BLaER1 (cell line): ENCODE results near the gene CCL15.

Experiments used
- H3K27ac ChIP-seq: shearing (Covaris generic); formaldehyde crosslinking; 2 replicates; pipeline ENCODE4 v1.8.1; 2022
- H3K27me3 ChIP-seq: shearing (Covaris generic); formaldehyde crosslinking; 2 replicates; pipeline ENCODE4 v1.8.1; 2022
- H3K36me3 ChIP-seq: shearing (Covaris generic); formaldehyde crosslinking; 2 replicates; pipeline ENCODE4 v1.8.1; 2022
- H3K4me1 ChIP-seq: shearing (Covaris generic); formaldehyde crosslinking; 2 replicates; pipeline ENCODE4 v1.8.1; 2022
- H3K4me2 ChIP-seq: shearing (Covaris generic); formaldehyde crosslinking; 2 replicates; pipeline ENCODE4 v1.8.1; 2022
- H3K4me3 ChIP-seq: shearing (Covaris generic); formaldehyde crosslinking; 2 replicates; pipeline ENCODE4 v1.8.1; 2022
- H3K9ac ChIP-seq: shearing (Covaris generic); formaldehyde crosslinking; 2 replicates; pipeline ENCODE4 v1.8.1; 2022
- H3K9me3 ChIP-seq: shearing (Covaris generic); formaldehyde crosslinking; 2 replicates; pipeline ENCODE4 v1.8.1; 2022
- H4K20me1 ChIP-seq: shearing (Covaris generic); formaldehyde crosslinking; 2 replicates; pipeline ENCODE4 v1.8.1; 2022
- Cebpa-rat ChIP-seq: shearing (Covaris generic); IDR thresholded peaks from 2 replicates; pipeline ENCODE4 v1.8.1; 2022

The CCL15 gene

DNA sequence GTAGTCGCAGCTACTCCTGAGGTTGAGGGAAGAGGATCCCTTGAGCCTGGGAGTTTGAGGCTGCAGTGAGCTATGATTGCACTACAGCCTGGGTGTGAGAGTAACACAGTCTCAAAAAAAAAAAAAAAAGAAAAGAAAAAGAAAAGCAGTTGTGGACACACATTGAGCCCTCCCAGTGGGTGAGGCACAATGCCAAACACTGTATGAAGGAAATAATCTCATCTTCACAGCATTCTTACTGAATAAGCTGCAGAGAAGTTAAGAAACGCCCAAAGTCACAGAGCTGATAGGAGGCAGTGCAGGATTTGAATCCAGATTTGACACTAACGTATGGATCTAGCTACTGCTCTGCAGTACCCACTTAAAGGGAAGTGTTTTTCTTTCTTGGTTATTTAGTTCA, 52.0 kb downstream of the CCL15 start:
- H4K20me1 ChIP-seq = no peaks in the 10 kb centered on the region
- H3K36me3 ChIP-seq = no peaks in the 10 kb centered on the region
- H3K27me3 ChIP-seq = no peaks in the 10 kb centered on the region
- no peak overlapping the region for H3K9ac ChIP-seq
- no peak overlapping the region for H3K27ac ChIP-seq
- TF ChIP-seq Cebpa-rat = no peak
- no peaks in the 10 kb centered on the region for H3K4me1 ChIP-seq
- no peak overlapping the region for H3K4me3 ChIP-seq
- H3K9me3 ChIP-seq = no peaks in the 10 kb centered on the region
- H3K4me2 ChIP-seq = no peak overlapping the region

DNA sequence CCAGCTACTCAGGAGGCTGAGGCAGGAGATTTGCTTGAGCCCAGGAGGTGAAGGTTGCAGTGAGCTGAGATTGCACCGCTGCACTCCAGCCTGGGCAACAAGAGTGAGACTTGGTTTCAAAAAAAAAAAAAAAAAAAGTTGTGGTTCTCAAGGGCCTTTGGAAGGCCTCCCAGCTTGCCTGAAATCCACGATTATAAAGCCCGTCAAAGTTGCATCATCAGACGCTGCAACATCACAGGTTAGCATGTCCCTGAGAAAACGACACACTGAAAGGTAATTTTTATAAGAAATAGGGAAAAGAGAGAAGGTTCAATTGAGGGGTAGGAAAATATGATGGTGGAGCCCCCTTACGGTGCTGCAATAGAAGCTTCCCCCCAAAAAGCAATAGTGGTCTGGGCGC, 53.3 kb downstream of the CCL15 start:
- Histone ChIP-seq H3K4me2 (no peak overlapping the region), H3K27me3 (no peaks in the 10 kb centered on the region), H3K36me3 (no peaks in the 10 kb centered on the region), H4K20me1 (no peaks in the 10 kb centered on the region), H3K4me1 (no peaks in the 10 kb centered on the region), H3K9me3 (no peaks in the 10 kb centered on the region), H3K9ac (no peak overlapping the region), H3K27ac (no peak overlapping the region), H3K4me3 (no peak overlapping the region)
- no peak for TF ChIP-seq Cebpa-rat
